Measurements from ENCODE around the gene SSTR3.

DNA sequence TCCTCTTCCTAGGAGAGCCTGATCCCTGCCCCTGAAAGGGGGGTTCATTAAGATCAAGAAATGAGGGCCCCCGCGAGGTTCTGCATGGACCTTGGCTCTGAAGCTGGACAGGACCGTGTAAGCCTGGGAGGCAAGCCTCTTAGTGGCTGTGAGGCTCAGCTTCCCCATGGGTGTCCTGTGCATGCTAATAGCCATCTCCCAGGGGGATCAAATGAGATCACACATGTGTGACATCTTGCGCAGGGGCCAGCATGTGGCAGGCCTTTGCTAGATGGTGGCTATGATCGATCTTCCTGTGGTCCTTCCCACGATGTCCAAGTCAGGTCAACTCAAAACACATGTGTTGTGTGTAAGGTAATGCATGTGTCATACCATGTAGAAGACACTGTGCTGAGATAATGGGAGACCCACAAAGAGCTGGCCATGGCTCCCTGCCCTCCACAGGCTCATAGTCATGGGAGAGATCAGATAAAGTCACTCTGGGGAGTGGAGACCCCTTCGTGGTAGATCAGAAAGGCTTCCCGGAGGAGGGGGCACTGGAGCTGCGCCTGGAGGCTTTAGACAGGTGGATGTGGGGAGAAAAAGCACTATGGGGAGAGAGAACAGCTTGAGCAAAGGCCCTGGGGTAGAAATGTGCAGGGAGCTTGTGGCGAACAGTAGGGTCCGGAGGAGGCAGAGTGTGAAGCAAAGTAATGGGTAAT, 28.1 kb upstream of the SSTR3 start:
- TF ChIP-seq, protein P1, sequence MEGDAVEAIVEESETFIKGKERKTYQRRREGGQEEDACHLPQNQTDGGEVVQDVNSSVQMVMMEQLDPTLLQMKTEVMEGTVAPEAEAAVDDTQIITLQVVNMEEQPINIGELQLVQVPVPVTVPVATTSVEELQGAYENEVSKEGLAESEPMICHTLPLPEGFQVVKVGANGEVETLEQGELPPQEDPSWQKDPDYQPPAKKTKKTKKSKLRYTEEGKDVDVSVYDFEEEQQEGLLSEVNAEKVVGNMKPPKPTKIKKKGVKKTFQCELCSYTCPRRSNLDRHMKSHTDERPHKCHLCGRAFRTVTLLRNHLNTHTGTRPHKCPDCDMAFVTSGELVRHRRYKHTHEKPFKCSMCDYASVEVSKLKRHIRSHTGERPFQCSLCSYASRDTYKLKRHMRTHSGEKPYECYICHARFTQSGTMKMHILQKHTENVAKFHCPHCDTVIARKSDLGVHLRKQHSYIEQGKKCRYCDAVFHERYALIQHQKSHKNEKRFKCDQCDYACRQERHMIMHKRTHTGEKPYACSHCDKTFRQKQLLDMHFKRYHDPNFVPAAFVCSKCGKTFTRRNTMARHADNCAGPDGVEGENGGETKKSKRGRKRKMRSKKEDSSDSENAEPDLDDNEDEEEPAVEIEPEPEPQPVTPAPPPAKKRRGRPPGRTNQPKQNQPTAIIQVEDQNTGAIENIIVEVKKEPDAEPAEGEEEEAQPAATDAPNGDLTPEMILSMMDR (IDR thresholded peaks at IDR 0.05; ENCODE audit: low read depth, low read length) = no peak
- TF ChIP-seq POLR2A (IDR thresholded peaks at IDR 0.05; ENCODE audit: extremely low read depth, insufficient read length) (no peak), MYC (IDR thresholded peaks at IDR 0.05; ENCODE audit: low read depth, low read length) (no peak)
- TF ChIP-seq, protein P2, sequence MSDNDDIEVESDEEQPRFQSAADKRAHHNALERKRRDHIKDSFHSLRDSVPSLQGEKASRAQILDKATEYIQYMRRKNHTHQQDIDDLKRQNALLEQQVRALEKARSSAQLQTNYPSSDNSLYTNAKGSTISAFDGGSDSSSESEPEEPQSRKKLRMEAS (IDR thresholded peaks at IDR 0.05; ENCODE audit: low read depth, low read length) = no peak

Measured in NB4 (cell line).